NOMO-1 (cell line): ENCODE measurements around the gene CNTNAP3B.
"Not testable (repeated sequence)": the region's sequence is repeated elsewhere in the genome, so short reads cannot be mapped to it uniquely, and the experiment has no call there.

Experiments used
- DNase-seq, 2 experiments: peaks; one replicate each; lab custom pipeline; 2025; ENCODE audit not compliant: unreplicated experiment in 2 of 2; lab: John Stamatoyannopoulos, UW

CNTNAP3B gene

DNA sequence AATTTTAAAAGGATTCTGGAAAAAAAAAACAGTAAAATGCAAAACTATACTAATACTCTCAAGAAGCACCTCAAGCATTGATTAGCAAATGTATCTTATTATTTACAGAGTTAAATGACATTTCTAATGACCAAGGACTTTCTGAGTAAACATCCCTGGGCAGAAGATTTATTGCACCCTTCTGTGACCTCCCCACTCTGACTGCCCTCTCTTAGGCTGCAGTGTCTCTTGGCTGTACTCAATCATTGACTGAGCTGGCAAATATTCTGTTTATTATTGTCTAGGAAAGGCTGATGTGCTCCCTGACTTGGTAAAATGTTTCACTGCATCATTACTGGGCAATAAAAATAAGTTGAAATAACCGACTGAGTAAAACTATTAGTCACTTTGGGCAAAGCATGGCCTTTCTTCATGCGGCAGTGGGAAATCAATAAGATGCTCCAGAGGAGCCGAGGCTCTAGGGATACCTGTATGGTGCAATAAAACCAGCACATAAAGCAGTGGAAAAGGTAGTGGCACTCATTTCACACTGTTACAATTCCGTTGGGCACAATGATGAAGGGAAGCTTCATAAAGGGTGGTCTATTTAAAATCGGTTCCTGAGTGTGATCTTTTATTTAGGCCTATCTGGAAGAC lies 151.1 kb downstream of the CNTNAP3B start:
- not testable (repeated sequence) for DNase-seq

DNA sequence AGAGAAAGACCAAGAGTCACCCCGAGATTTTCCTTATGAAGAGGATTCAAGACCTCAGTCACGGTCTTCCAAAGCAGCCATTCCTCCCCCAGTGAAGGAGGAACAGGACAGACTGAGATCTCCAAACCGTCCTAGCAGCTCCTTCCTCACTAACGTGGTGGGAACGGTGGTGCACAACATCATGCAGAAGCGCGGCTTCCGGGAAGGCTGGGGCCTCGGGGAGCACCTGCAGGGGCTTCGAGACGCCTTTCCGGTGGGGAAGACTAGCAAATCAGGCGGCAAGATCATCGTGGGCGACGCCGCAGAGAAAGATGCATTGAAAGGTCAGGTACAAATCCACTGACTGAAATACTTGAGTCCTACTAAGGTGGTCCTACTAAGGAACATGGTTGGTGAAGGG lies 154.3 kb downstream of the CNTNAP3B start:
- not testable (repeated sequence) for DNase-seq

DNA sequence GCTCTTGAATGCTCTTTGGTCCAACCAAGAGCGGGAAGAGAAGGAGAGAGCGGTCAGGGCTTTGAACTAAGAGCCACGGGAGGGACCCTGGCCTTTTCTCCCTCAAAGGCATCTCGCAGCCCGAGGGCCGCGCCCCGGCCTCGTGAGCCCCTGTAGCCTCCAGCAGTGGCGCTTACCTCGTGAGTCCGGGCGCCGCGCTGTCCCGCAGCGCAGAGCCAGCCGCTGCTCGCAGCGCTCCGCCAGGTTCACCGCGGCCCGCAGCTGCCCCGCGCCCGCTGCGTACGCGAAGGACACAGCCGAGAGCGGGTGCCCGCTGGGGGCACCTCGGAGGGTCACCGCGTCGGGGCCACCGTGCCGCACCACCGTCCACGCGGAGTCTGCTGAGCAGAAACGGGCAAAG lies 176.2 kb downstream of the CNTNAP3B start:
- not testable (repeated sequence) for DNase-seq

DNA sequence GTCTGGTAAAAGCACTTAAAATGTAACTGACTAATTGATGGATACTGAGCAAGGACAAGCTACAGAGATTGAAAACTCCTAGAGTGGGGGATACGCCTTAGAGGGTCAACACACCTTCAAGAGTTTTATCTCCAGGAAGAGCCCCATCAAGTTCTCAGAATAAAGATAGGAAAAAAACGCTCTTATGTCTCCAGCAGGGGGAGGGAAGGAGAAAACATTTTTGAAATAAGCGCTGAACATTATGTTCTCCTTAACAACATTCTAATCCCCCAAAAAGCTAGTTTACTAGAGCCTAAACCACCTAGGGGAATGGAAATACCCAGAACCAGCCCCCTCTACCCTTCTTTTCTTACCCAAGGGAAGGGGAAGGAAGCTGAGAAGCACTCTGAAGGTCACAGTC lies 187.5 kb downstream of the CNTNAP3B start:
- not testable (repeated sequence) for DNase-seq

DNA sequence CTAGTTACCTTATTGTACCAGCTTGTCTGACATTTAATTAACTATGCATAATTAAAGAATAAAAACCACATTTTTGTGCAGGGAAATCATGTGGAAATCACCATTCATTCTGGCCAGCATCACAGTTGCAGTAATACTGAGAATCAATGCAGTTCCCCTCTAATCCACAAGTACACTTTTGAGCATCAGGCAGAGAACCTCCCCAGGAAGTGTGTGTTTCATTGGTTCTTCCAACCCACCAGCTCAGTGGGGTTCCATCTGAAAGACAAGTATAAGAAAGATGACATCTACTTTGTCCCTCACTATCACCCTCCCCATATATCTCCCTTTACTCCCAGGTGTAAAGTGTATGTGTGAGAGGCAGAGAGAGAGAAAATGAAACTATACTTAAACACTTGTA lies 191.1 kb downstream of the CNTNAP3B start:
- DNase-seq: not testable (repeated sequence)

DNA sequence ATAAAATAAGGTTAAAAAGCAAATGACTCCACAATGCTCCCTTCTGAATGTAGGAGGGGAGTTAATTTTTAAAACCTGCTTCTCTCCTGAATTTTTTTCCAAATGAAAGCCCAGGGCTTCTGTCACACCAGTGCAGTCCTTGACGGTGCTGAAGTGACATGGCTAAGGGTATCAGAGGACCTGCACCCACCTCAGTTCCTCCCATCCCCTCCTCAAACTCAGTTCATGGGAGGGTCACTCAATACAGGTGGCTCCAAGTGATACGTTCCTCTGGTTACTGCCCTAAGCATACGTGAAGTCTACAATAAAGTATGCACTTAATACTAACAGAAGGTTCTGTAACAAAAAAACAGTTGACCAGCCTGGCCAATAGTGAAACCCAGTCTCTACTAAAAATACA lies 193.5 kb downstream of the CNTNAP3B start:
- DNase-seq: not testable (repeated sequence)

DNA sequence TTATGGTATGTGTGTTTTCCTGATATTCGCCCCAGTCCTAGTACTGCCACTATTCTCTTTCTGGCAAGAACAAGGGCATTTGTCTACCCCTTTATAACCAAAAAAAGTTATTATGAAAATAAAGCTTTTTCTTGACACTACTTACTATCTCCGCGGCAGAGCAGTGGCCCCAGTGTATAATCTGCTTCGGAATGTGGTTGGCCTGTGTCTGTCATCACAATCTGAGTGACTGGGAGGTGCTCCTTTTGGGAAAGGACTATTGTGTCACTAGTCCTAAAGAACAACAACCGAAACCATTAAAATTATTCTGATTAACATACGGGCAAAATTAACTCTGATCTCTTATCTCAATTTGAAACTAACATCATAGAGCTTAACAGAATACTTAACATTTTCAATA lies 200.1 kb downstream of the CNTNAP3B start:
- not testable (repeated sequence) for DNase-seq

DNA sequence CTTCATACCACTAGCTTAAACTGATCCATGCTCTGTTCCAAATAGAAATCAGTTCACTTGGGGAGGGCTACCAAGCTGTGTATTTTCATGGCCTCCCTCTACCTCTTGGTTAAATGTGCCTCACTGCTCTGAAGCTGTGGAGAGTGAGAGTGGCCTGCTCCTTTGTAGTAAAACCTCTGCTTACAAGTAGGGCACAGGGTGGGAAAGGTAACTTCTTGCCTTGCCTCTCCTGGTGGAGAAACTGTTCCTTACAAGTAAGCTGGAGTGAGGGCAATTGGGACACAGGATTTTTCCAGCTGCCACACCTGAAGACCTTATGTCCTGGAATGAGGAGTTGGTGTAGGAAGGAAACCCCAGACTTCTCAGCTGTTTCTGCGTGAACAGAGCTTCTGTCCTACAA lies 211.9 kb downstream of the CNTNAP3B start:
- not testable (repeated sequence) for DNase-seq

DNA sequence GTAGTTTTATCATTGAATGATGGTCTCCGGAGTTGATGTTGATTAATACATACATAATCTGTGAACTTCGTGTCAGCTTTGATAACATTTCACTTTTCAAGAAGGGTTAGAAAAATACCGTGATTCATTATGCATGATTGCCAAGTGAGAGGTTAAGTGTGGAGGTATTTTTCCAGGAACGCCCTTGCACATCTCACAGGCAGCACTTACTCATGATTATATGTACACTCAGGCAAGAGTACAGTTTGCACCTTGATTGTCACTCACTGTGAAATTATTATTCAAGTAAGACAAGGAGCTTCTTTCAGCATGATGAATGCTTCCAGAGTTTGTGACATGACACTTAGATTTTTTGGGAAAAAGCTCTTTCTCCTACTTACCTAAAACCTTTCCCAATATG lies 223.7 kb downstream of the CNTNAP3B start:
- not testable (repeated sequence) for DNase-seq

DNA sequence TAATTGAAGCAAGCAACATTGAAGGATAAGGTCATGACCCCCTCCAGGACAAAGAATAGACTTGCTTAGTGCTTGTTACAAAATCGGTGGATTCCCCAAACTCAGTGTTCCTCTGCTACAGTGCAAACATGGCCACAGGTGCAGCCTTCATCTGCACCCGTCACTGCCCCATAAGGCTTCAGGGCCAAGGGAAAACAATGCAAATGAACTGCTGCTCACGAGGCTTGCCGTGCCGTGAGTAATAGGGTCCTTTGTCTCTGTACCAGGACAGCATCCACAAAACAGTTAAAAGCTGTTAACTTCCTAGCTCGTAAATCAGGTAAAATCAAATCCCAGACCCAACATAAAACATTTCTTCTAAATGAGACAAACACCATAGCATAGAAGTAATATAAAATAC lies 226.5 kb downstream of the CNTNAP3B start:
- not testable (repeated sequence) for DNase-seq

DNA sequence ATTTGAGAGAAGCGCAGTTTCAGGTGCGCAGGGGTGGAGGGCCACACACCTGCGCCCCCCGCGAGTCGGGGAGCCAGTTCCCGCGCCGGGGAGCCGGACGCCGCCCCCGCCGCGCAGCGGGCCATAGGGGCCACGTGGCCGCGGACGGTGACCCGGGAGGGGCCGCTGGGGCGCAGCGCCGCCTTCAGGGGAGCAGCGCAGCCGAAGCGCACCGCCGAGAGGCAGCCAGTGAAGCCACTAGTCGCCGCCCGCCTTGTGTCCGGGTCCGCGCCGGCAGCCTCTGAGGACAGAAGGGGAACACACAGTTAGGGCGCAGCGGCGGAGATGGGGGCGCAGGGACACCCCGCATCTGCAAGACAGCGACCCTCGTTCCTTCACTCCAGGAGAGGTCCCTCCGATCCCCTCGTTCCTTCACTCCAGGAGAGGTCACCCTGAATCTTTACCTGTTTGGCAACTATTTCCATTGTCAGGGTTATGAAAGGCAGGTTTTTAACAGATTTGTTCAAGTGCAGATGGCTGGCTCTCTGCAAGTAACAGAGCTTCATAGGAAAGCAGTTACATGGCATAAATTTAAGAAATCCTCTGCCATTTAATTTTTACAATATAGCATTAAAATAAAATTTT lies 230.4 kb downstream of the CNTNAP3B start:
- not testable (repeated sequence) for DNase-seq

DNA sequence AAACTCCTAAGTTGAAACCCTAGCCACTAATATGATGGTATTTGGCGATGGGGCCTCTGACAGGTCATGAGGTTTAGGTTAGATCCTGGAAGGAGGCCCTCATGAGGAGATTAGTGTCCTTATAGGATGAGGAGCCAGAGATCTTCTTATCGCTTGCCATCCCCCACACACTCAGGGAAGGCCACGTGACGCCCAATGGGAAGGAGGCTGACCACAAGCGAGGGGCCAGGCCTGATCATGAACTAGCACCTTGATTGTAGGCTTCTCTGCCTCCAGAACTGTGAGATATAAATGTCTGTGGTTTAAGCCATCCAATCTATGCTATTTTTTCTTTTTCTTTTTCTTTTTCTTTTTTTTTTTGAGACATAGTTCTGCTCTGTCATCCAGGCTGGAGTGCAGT lies 254.7 kb downstream of the CNTNAP3B start:
- not testable (repeated sequence) for DNase-seq

DNA sequence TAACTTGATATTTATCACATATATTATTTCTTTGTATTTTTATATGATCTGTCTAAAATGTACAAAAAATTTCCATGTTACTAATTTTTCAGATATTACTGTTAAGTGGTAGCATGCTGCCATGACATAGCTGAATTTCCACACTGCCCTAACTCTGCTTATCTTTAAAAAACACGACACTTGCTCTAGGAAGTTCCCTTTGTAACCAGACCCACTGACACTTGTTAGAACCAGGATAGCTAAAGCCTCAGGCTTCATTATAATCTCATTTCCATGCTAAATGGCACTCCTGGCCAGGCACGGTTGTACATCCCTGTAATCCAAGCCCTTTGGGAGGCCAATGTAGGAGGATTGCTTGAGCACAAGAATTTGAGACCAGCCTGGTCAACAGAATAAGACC lies 273.8 kb downstream of the CNTNAP3B start:
- DNase-seq: not testable (repeated sequence)

DNA sequence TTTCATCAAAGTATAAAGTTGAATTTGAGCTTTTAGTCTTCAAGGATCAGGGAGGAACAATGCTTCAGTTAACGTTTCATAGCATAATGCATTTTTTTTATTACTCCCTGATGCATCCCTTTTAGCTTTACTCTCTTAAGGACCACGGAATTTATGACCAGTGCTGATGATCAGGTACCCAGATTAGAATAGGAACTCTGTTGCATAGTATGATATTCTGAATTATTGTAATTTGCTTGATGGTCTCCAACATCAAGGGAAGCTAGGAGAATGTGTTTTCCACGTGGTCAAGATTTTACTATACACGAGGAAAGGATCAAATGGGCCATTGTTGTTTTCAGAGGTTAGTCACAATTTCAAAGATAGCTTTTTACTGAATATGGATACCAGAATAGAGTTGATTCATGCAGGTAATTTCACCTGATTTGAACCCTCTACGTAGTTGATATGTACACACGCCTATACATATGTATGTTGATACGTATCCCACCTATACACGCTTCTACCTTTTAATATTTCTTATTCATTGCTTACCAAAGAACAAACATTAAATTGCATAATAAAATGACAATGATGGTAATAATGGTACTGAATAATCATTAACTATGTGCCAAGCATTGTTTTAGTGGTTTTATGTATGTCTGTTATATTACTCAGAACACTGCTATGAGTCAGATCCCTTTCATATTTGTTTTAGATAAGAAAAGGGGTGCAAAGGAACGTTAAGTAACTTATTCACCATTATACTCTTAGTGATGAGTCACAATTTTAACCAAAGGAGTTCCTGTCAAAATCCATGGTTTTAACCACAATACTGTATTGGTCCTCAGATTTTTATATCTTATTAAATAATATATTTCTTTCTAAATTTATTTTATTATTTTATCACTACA lies 277.1 kb downstream of the CNTNAP3B start:
- not testable (repeated sequence) for DNase-seq

DNA sequence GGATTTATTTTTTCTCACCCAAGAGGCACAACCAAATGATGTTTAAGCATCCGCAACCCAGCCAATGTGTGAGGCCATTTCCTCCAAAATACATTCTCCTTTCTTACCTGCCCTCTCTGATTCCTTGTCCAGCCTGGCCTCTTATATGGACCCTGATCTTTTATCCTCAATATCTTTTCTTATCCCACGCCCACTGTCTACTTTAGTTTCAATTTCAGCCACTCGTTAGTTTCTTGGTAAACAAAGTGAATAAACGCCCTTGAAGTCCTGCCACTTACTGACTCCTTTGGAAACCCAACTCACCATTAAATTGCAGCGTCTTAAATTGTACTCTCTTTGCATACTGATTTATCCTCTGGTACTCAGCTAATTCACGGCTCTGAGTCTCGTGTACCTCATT lies 281.4 kb downstream of the CNTNAP3B start:
- not testable (repeated sequence) for DNase-seq
